DMS 273 (cell line): ENCODE measurements around the gene SLC66A2.
"Not testable (repeated sequence)": the region's sequence is repeated elsewhere in the genome, so short reads cannot be mapped to it uniquely, and the experiment has no call there.

ENCODE experiments used
- DNase-seq: peaks from one replicate; lab custom pipeline; 2025; ENCODE audit not compliant: unreplicated experiment; lab: John Stamatoyannopoulos, UW

Gene SLC66A2

DNA sequence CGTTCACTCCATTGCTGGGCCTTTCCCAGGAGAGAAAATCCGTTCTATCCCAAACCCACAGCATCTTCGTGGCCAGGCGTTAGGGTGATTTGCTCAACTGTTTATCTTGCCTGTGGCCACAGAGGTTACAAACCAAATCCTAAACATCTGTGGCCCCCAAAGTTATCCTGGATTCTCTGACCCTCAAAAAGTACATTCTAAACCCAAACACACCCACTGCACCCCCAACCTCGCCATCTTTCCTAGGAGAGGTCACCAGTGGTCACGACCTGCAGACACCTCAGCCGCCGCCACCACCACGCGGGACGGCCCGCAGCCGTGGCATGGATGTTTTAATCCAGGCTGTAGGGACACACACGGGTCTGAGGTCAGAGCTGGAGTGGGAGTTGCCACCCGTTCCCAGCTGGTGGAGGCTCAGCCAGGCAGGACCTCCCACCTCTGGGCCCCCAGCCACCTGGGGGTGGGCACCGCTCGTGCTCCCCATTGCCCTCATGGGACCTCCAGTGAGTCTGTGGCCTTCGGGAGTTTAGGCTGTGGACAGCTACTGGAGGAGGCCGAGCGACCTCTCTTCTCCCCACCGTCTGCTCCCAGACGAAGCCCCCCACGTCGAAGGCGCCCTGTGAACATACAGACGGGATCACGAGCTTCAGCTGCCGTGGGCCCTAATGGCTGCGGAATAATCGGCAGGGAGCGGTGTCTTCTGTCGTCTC, 81.7 kb downstream of the SLC66A2 start:
- no peak for DNase-seq

DNA sequence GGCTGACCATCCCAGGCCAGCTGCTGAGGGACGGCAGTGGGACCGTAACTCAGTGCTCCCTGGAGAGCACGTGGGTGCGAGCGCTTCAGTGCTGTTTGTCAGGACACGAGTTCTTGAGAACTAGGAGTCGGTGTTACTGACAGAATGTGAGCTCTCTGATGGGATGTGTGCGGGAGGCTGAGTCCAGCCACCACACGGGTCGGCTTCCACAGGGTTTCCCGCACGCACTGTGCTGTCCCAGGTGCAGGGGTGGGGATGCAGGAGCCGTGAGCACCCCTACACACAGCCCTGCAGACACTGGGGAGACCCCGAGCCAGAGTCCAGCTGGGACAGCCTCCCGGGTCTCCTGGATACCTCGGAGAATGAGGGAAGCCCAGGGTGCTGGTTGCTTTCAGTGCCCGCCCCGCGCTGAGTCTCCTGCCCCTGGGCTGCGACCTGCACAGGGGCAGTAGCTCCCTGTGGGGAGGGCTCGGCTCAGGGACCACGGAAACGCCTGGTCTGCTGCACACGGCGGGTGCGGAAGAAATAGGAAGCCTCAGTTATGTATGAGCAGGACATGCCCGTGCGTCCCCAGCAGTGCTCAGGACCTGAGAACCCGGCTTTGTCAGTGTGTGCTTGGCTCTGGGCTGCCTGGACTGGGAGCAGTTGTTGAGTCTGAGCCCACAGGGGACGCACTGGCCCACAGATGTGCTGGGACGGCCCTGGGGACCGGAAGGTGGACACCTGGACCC, 82.5 kb downstream of the SLC66A2 start:
- DNase-seq, result no peak

DNA sequence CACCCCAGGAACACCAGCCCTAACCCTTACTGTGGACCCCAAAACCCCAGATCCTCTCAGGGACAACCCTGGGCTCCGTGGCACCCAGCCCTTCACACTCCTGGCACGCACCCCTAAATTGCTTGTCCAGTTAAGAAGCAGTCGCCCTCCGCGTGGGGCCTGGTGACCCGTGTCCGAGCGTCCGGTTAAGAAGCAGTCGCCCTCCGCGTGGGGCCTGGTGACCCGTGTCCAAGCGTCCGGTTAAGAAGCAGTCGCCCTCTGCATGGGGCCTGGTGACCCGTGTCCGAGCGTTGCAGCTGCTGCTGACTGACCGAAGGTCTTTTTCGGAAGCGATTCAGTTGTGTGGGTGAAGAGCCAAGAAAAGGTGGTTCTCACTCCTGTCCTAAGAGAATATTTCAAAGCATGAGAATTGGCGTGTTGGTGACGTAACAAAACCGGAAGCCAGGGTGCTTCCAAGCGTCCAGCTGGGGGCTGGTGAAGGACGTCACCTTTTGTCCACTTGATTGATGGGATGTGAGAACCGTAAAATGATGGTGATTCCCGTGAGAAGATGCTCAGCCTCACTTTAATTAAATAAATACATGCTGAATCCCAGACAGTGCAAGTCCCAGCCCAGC, 83.2 kb downstream of the SLC66A2 start:
- DNase-seq, result no peak

DNA sequence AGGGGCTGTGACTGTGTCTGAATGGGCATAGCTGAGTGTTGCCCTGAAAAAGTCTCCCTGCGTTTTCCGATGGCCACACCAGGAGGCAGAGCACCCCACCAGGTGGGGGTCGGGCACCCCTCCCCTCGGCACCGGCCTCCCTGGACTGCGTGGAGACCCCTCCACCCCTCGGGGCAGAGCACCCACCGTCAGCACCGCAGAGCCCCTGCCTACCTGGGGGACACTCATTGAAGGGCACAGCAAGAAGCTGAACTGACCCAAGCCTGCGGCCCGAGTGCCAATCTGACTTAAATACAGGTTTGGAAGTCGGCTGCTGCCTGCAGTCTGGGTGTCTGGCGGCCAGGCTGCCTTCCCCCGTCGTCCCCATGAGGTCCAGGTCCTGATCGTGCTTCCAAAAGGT, 83.8 kb downstream of the SLC66A2 start:
- no peak for DNase-seq

DNA sequence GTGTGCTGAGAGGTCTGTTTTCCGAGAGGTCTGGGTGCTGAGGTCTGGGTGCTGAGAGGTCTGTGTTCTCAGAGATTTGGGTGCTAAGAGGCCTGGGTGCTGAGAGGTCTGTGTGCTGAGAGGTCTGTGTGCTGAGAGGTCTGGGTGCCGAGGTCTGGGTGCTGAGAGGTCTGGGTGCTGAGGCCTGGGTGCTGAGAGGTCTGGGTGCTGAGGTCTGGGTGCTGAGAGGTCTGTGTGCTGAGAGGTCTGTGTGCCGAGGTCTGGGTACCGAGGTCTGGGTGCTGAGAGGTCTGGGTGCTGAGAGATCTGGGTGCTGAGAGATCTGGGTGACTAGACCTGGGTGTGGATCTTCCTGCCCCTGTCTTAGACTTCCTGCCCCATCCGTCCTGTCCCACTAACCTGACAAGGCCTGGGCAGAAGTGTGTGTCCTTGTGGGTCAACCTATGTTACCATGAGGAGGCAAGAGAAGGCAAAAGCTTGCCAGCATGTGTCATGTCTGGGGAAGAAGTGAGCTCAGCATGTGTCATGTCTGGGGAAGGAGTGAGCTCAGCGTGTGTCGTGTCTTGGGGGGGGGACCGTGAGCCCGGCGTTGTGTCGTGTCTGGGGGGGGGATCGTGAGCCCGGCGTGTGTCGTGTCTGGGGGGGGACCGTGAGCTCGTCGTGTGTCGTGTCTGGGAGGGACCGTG, 84.4 kb downstream of the SLC66A2 start:
- DNase-seq, result peak; percentile 17

DNA sequence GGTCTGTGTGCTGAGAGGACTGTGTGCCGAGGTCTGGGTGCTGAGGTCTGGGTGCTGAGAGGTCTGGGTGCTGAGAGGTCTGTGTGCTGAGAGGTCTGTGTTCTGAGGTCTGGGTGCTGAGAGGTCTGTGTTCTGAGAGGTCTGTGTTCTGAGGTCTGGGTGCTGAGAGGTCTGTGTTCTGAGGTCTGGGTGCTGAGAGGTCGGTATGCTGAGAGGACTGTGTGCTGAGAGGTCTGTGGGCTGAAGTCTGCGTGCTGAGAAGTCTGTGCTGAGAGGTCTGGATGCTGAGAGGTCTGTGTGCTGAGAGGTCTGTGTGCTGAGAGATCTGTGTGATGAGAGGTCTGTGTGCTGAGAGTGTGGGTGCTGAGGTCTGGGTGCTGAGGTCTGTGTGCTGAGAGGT, 85.5 kb downstream of the SLC66A2 start:
- not testable (repeated sequence) for DNase-seq

DNA sequence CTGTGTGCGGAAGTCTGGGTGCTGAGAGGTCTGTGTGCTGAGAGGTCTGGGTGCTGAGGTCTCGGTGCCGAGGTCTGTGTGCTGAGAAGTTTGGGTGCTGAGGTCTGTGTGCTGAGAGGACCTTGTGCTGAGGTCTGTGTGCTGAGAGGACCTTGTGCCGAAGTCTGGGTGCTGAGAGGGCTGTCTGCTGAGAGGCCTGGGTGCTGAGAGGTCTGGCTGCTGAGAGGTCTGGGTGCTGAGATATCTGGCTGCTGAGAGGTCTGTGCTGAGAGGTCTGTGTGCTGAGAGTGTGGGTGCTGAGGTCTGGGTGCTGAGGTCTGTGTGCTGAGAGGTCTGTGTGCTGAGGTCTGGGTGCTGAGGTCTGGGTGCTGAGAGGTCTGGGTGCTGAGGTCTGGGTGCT, 86.5 kb downstream of the SLC66A2 start:
- not testable (repeated sequence) for DNase-seq

DNA sequence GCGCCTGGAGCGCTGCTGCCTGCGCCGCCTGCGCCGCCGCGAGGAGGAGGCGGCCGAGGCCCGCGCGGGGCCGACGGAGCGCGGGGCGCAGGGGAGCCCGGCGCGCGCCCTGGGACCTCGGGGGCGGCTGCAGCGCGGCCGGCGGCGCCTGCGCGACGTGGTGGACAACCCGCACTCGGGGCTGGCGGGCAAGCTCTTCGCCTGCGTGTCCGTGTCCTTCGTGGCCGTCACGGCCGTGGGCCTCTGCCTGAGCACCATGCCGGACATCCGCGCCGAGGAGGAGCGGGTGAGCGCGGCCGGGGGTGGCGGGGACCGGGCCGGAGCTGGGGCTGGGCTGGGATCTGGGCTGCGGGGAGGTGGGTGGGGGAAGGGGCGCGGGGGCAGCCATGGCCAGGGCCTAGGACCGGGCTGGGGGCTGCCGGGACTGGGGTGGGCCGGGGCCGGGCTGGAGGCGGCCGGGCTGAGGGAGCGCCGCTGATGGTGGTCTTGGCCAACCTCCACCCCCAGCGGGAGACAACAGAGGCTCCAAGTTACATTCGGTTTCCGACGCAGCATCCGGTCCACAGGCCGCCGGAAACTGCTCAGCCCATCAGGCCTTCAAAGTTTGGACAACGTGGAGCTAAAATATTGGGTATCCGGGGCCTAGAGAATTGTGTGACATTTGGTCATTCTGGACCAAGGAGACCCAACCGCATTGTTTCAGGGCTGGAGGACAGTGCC, 87.3 kb downstream of the SLC66A2 start:
- DNase-seq, result no peak

DNA sequence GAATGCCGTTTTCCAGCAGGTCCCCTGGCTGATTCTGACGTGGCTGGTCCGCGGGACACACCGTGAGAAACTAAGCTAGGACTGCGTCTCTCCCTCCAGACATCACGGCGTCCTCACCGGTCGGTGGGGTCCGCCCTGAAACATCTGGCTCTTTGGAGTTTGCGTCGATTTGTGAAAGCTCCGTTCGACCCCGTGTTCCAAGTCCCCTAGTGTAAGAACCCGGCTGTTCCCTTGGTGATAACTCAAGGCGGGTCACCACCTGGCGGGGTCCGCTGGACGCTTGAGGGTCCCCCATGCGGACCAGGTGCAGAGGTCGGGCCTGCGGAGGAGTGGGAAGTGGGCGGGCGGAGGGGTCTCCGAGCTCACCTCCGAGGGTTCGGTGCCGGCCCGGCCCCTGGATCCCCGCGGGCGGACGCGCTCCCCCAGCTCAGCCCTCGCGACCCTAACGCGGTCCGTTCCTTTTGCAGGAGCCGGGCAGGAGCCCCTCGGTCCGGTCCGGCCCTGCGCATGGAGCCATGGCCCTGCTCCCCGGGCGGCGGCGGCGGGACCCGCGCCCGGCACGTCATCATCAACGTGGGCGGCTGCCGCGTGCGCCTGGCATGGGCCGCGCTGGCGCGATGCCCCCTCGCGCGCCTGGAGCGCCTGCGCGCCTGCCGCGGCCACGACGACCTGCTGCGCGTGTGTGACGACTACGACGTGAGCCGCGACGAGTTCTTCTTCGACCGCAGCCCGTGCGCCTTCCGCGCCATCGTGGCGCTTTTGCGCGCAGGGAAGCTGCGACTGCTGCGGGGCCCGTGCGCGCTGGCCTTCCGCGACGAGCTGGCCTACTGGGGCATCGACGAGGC, 88.1 kb downstream of the SLC66A2 start:
- DNase-seq, result no peak

DNA sequence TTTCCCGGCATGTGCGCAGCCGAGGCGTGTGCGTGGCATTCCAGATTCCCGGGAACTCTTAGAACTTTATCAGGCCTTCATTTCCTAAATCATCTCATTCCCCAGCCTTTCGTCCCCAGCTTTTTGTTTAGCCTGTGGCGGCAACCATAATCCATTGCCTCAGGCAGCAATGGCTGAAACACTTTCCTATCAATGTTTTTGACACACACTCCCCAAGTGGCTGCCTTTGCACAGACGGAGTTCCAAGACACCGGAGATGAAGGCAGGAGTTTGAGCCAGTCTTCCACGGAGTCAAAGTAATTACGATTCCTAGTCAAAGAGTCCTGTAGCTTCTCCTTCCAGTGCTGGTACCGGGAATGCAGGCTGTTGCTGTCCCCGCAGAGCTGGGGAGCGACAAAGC, 88.9 kb downstream of the SLC66A2 start:
- DNase-seq, result no peak

DNA sequence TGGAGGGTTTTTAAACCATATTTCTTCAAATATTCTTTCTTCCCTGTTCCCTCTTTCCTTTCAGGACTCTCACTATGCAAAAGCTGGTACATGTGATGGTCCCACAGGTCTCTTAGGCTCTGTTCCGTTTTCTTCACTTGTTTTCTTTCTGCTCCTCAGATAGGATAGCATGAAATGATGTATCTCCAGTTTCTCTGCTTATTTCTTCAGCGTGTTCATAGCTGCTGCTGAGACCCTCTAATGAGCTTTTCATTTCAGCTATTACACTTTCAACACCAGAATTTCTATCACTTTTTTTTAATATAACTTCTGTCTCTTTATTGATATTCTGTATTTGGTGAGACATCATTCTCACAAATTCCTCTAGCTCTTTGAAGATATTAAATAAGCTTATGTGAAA, 89.8 kb downstream of the SLC66A2 start:
- no peak for DNase-seq

DNA sequence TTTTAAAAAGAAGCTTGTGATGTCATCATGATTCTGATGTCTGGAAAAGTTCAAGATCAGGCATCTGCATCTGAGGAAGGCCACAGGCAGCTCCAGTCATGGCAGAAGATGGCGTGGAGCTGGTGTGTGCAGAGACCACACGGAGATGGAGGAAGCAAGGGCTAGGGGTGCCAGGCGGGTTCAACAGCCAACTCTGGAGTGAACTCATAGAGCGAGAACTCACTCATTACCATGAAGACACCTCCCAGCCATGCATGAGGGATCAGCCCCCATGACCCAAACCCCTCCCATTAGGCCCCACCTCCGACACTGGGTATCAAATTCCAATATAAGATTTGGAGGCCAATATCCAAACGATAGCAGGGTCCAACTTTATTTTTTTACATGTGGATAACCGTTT, 92.1 kb downstream of the SLC66A2 start:
- DNase-seq, result no peak

DNA sequence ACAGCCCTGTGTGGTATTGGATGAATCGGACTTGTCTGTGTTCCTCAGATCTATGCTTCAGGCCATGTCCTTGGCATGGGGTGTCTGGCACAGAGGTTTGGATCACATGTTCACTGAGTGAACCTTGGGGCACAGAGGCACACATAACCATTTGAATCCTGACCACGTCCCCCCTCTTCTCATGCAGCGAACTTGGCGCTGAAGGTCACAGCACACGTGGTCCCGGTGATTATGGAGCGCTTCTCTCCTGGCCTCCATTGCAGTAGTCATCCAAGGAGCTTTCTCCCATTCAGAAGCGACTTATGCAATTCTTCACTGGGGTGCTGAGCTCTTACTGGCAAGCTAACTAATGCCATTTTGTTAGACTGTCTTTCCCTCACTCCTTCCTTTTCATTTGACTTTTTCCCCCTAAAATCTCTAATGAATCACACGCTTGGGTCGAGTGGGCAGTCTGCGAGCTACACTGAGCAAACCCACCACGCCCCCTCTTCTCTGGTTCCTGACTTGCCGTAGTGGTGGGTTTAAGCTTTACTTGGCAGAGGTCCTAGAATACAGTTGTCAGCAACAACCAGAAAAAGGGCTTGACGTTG, 94.3 kb downstream of the SLC66A2 start:
- peak; percentile 74 for DNase-seq

DNA sequence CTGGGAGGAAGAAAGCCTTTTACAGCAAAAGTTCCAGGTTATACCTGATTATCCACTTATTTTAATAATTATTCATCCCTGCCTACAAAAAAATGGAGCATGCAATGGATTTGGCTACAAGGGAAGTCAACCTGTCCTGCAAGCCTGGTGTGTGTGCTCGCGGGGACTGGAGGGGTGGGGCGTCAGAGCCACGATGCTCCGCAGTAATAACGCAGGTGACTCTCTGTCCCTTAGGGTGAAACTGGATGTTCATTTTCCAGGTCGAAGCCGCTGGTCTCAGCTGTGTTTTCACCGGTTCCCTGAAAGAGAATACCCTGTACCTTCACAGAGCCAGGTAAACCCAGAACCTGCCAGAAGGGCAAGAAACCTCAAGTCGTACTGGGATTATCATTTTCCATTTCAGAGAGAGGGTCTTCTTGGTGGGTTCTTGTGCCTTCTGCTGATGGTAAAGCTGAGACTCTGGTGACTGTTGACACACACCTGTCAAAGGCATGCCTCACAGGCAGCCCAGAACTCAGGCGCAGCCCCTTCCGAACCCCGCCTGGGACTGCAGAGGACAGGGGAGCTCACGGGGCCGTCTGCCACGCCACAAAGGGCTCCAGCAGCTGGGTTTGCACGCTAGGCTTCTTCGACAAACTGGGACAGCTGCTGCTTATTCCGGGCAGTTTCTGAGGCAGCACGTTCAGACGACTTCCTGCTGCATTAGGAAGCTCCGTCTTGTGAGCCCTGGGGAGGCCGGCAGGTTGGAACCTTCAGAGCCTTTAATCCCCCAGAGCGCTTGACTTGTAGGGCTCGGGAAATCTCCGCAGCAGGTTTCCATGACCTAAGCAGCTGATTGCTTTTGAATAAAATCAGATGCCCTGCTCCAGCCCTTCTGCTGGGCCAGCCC, 95.1 kb downstream of the SLC66A2 start:
- DNase-seq, result peak; percentile 92

DNA sequence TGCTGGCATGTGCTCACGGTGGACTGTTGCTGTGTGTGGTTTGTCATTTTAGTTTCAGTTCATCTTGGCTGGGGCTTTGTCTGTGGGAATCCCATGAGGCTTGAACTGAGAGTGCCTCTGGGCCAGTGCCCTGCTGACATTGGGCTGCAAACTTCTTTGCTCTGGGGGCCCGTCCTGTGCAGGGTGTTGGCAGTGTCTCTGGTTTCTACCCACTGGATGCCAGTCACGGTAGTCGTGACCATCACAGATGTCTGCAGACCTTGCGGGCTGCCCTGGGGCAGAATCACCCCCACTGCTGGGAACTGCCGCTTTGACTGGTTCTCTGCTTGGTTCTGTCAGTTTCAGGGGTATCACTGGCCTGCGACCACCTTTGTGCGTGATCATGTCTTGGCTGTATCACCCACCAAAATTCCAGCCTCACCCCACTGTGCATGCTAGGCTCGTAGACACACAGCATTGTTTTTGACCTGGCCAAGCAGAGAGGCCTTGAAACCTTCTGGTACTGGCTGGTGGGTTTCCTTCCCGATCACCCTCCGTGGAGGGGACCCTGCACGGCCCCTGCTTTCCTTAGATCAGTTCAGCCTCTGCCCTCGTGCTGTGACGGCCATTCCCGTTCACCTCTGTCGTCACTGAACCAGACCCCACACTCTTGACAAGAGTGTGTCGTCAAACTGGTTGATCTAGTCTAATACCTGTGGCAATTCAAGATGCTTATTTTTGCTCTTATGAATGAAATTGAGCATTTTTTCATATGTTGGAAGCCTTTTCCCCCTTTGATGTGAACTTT, 96.1 kb downstream of the SLC66A2 start:
- DNase-seq, result no peak

DNA sequence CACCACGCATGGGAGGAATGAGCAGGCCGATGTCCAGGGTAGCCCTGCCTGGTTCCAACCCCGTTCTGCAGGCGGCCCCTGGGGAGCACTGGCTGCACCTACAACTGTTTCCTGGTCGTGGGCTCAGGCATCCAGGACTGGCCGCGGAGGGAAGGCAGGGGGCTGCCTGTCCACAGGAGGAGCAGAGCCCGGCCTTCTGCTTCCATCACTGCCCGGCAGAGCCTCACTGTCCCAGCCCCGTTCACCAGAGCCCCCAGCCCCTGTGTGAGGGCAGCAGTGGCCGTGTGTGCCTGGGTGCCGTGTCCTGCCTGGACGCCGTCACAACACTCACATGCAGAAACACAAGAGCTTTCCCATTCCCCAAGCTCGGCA, 97.5 kb downstream of the SLC66A2 start:
- no peak for DNase-seq

DNA sequence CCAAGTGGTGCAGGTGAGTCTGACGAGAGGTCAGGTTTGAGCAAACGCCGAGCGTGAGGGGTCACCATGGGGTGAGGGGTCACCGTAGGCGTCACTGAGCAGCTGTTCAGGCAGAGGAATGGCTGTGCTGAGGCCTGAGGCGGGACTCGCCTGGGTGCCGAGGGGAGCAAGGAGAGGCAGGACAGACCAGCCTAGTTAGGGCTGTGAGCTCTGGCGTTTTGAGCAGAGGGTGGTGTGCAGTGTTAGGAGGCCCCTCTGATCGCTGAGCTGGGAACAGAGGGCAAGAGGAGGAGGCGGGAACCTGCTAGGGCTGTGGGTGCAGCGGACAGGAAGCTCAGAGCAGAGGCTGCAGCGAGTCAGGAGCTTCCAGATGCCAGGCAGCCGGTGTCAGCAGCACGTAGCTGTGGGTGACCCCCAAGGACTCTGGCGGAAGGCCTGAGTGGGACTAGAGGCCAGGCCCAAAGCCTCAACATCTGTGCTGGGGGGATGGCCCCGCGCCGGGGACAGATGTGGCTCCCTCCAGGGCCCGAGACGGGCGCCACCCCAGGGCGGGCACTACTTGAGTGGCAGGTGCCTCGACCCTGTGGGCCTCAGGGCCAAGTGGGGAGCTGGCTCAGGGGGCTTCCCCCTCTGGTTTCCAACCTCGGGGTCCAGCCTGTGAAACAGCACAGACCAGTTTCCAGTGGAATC, 98.0 kb downstream of the SLC66A2 start:
- DNase-seq, result no peak
